Measurements from ENCODE around the gene C6orf132.

GRCh38 chr6:42113936-42114636, 28.3 kb downstream of the C6orf132 start:
- TF ChIP-seq POLR2A (IDR thresholded peaks at IDR 0.05) = no peak
- TF ChIP-seq CTCF (IDR thresholded peaks at IDR 0.05) = no peak
